Activated CD4-positive, alpha-beta memory T cell treated with anti-CD3 and anti-CD28 coated beads, Interleukin-2, amount 10 ng/mL, durations not matched to agents 7 days and 5 days (primary cell): ENCODE data around the gene SLC10A4. TPM values are rescaled to one million over a fixed set of nuclear protein-coding genes. Genes with fewer than 3 reads are reported as not detected.
A peak's percentile ranks its signal among the peaks of the same experiment; 100 is the strongest.
"Not testable (repeated sequence)": the region's sequence is repeated elsewhere in the genome, so short reads cannot be mapped to it uniquely, and the experiment has no call there.

Source experiments
- CTCF ChIA-PET: fragments of 350-600 bp; sonication (Branson Sonifier 250); formaldehyde crosslinking; loops from one replicate; lab custom pipeline; 2021; ENCODE audit warnings: antibody characterized with exemption, inconsistent platforms; lab: Charles Lee
- POLR2A ChIA-PET: fragments of 350-600 bp; sonication (Branson Sonifier 250); formaldehyde crosslinking; loops from one replicate; lab custom pipeline; 2021; ENCODE audit warnings: antibody characterized with exemption; lab: Charles Lee
- DNase-seq: peaks from one replicate; pipeline ENCODE4 v3.0.0-alpha.2; 2020
- H3K27ac Mint-ChIP-seq: one replicate; pipeline ENCODE4 v1.8.0; 2021; ENCODE audit warnings: mild to moderate bottlenecking, mixed read lengths
- H3K27me3 Mint-ChIP-seq: one replicate; pipeline ENCODE4 v1.8.0; 2021; ENCODE audit warnings: mixed read lengths
- H3K36me3 Mint-ChIP-seq: one replicate; pipeline ENCODE4 v1.8.0; 2021; ENCODE audit warnings: low read depth, mixed read lengths
- H3K4me1 Mint-ChIP-seq: one replicate; pipeline ENCODE4 v1.8.0; 2021; ENCODE audit warnings: mixed read lengths
- H3K4me3 Mint-ChIP-seq: one replicate; pipeline ENCODE4 v1.8.0; 2021; ENCODE audit warnings: mild to moderate bottlenecking, mixed read lengths
- H3K9me3 Mint-ChIP-seq: one replicate; pipeline ENCODE4 v1.8.0; 2021; ENCODE audit warnings: mixed read lengths
- total RNA-seq, 2 experiments: library from RNA; stranded (reverse); gene quantifications; one replicate each; pipeline ENCODE4 v1.2.3, GENCODE V29; 2021

The SLC10A4 gene, protein sequence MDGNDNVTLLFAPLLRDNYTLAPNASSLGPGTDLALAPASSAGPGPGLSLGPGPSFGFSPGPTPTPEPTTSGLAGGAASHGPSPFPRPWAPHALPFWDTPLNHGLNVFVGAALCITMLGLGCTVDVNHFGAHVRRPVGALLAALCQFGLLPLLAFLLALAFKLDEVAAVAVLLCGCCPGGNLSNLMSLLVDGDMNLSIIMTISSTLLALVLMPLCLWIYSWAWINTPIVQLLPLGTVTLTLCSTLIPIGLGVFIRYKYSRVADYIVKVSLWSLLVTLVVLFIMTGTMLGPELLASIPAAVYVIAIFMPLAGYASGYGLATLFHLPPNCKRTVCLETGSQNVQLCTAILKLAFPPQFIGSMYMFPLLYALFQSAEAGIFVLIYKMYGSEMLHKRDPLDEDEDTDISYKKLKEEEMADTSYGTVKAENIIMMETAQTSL
- not detected for total RNA-seq

- Mint-ChIP-seq H3K9me3 (no peaks in the 10 kb centered on the region), H3K4me1 (peaks cover 16% of the 10 kb centered on the region), H3K36me3 (no peaks in the 10 kb centered on the region), H3K4me3 (peak within 1 kb of the TSS; percentile 23), H3K27ac (no peak within 1 kb of the TSS), H3K27me3 (peaks cover 61% of the 10 kb centered on the region)
- POLR2A ChIA-PET, result no interaction called here
- no peak for DNase-seq
- CTCF ChIA-PET, result no interaction called here
Observed at GRCh38 chr4:48483006-48483776, at the start of gene SLC10A4. Gene SLC10A4, plus strand, starts transcription at chr4:48483343. Its CDS starts 219 bp downstream, at chr4:48483562.

DNA sequence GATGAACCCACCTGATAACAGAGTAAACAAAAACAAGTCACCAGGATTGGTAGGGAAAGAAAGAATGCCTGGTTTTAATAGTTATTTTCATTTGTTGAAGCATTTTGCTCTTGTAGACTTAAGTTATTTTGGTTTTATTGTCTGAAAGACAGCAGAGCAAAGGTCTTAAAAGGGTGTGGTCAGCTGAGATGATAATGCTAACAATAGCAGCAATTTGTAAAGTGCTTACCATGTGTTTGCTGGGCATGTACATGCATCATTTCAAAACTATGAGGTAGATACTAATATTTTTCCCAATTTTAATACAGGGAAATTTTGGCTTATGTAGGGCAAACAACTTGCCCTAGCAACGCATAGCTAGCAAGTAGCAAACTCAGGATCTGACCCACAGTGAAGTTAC is 46.8 kb upstream of the SLC10A4 start:
- Mint-ChIP-seq H3K4me1 (peaks cover 8% of the 10 kb centered on the region), H3K27me3 (peaks cover 9% of the 10 kb centered on the region), H3K36me3 (no peaks in the 10 kb centered on the region), H3K27ac (no peak overlapping the region), H3K4me3 (no peak overlapping the region), H3K9me3 (no peaks in the 10 kb centered on the region)
- POLR2A ChIA-PET, result interaction anchor here (1.2 kb wide), 1 partner anchor 9 kb away, joined by 3 read pairs; no protein-coding TSS in a partner anchor
- CTCF ChIA-PET, result interaction anchor here (0.9 kb wide), 1 partner anchor 16 kb away, joined by 3 read pairs; no protein-coding TSS in a partner anchor
- DNase-seq, result no peak

- H3K36me3 Mint-ChIP-seq, result no peaks in the 10 kb centered on the region
- no peak overlapping the region for H3K27ac Mint-ChIP-seq
- no peaks in the 10 kb centered on the region for H3K4me1 Mint-ChIP-seq
- H3K9me3 Mint-ChIP-seq, result no peaks in the 10 kb centered on the region
- CTCF ChIA-PET, result no interaction called here
- peaks cover 11% of the 10 kb centered on the region for H3K27me3 Mint-ChIP-seq
- no peak overlapping the region for H3K4me3 Mint-ChIP-seq
- no peak for DNase-seq
- POLR2A ChIA-PET, result no interaction called here
Observed at GRCh38 chr4:48439988-48440387, 43.2 kb upstream of the SLC10A4 start.

DNA sequence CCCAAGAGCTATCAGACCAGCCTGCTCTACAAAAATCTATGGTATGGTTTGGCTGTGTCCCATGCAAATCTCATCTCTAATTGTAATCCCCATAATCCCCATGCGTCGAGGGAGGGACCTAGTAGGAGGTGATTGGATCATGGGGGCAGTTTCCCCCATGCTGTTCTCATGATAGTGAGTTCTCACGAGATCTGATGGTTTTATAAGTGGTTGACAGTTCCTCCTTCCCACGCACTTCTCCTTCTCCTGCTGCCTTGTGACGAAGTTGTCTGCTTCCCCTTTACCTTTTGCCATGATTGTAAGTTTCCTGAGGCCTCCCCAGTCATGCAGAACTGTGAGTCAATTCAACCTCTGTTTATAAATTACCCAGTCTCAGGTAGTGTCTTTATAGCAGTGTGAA is 42.2 kb upstream of the SLC10A4 start:
- H3K36me3 Mint-ChIP-seq, H3K27ac Mint-ChIP-seq, H3K4me3 Mint-ChIP-seq, DNase-seq, H3K9me3 Mint-ChIP-seq, H3K4me1 Mint-ChIP-seq, POLR2A ChIA-PET: not testable (repeated sequence)
- peaks cover 11% of the 10 kb centered on the region for H3K27me3 Mint-ChIP-seq
- CTCF ChIA-PET, result interaction anchor here (0.6 to 1.4 kb wide), 3 partner anchors 10 to 105 kb away, joined by 3 to 6 read pairs (median 4); no protein-coding TSS in a partner anchor

DNA sequence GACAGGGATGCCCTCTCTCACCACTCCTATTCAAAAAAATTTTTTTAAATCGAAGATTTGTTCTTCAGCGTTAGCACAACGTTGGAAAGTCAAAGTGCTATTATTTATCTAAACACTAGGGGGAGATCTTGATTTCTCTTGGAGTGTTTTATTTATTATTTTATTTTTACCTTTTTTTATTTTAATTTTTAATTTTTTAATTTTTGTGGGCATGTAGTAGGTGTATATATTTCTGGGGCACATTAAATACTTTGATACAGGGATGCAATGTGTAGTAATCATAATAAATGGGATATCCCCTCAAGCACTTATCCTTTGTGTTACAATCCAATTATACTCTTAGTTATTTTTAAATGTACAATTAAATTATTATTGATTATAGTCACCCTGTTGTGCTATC is 37.4 kb upstream of the SLC10A4 start:
- ChIA-PET CTCF (interaction anchor here (0.7 to 3.6 kb wide), 3 partner anchors 60 to 499 kb away, joined by 3 to 15 read pairs (median 4); no protein-coding TSS in a partner anchor), POLR2A (no interaction called here)
- no peak overlapping the region for H3K4me3 Mint-ChIP-seq
- DNase-seq, result no peak
- H3K9me3 Mint-ChIP-seq, result no peaks in the 10 kb centered on the region
- H3K27me3 Mint-ChIP-seq, result peaks cover 3% of the 10 kb centered on the region
- H3K27ac Mint-ChIP-seq, result no peak overlapping the region
- H3K36me3 Mint-ChIP-seq, result no peaks in the 10 kb centered on the region
- no peaks in the 10 kb centered on the region for H3K4me1 Mint-ChIP-seq

- H3K36me3 Mint-ChIP-seq, result no peaks in the 10 kb centered on the region
- H3K4me3 Mint-ChIP-seq, result no peak overlapping the region
- H3K27me3 Mint-ChIP-seq, result peaks cover 3% of the 10 kb centered on the region
- H3K4me1 Mint-ChIP-seq, result no peaks in the 10 kb centered on the region
- no peak for DNase-seq
- H3K27ac Mint-ChIP-seq, result no peak overlapping the region
- ChIA-PET CTCF (interaction anchor here (0.6 to 3.6 kb wide), 4 partner anchors 59 to 498 kb away, joined by 3 to 15 read pairs (median 5); no protein-coding TSS in a partner anchor), POLR2A (no interaction called here)
- H3K9me3 Mint-ChIP-seq, result no peaks in the 10 kb centered on the region
Observed at GRCh38 chr4:48446642-48447041, 36.5 kb upstream of the SLC10A4 start.

GRCh38 chr4:48449151-48449550 is 34.0 kb upstream of the SLC10A4 start:
- ChIA-PET CTCF (no interaction called here), POLR2A (no interaction called here)
- DNase-seq, result no peak
- Mint-ChIP-seq H3K4me1 (no peaks in the 10 kb centered on the region), H3K27ac (no peak overlapping the region), H3K36me3 (no peaks in the 10 kb centered on the region), H3K4me3 (no peak overlapping the region), H3K27me3 (peaks cover 1% of the 10 kb centered on the region), H3K9me3 (no peaks in the 10 kb centered on the region)

GRCh38 chr4:48450740-48451139 is 32.4 kb upstream of the SLC10A4 start:
- no peaks in the 10 kb centered on the region for H3K36me3 Mint-ChIP-seq
- peaks cover 4% of the 10 kb centered on the region for H3K27me3 Mint-ChIP-seq
- no peaks in the 10 kb centered on the region for H3K4me1 Mint-ChIP-seq
- no peak overlapping the region for H3K4me3 Mint-ChIP-seq
- ChIA-PET POLR2A (no interaction called here), CTCF (interaction anchor here (0.7 kb wide), 1 partner anchor 9 kb away, joined by 3 read pairs; no protein-coding TSS in a partner anchor)
- H3K27ac Mint-ChIP-seq, result no peak overlapping the region
- H3K9me3 Mint-ChIP-seq, result no peaks in the 10 kb centered on the region
- DNase-seq, result no peak

GRCh38 chr4:48451656-48452055 is 31.5 kb upstream of the SLC10A4 start:
- H3K27me3 Mint-ChIP-seq, H3K9me3 Mint-ChIP-seq, POLR2A ChIA-PET, H3K4me3 Mint-ChIP-seq, H3K27ac Mint-ChIP-seq, H3K4me1 Mint-ChIP-seq, CTCF ChIA-PET, DNase-seq, H3K36me3 Mint-ChIP-seq: not testable (repeated sequence)

- peaks cover 14% of the 10 kb centered on the region for H3K27me3 Mint-ChIP-seq
- no peak overlapping the region for H3K27ac Mint-ChIP-seq
Observed at GRCh38 chr4:48454591-48454990, 28.6 kb upstream of the SLC10A4 start.

GRCh38 chr4:48461000-48461399 is 22.1 kb upstream of the SLC10A4 start:
- DNase-seq, result no peak
- ChIA-PET CTCF (no interaction called here), POLR2A (no interaction called here)
- Mint-ChIP-seq H3K4me3 (no peak overlapping the region), H3K4me1 (no peaks in the 10 kb centered on the region), H3K27ac (no peak overlapping the region), H3K27me3 (peaks cover 10% of the 10 kb centered on the region), H3K9me3 (no peaks in the 10 kb centered on the region), H3K36me3 (no peaks in the 10 kb centered on the region)

More at GRCh38 chr4:48454591-48454990, 28.6 kb upstream of the SLC10A4 start:
- DNase-seq, result no peak
- Mint-ChIP-seq H3K4me3 (no peak overlapping the region), H3K9me3 (no peaks in the 10 kb centered on the region), H3K4me1 (no peaks in the 10 kb centered on the region), H3K36me3 (no peaks in the 10 kb centered on the region)
- ChIA-PET POLR2A (no interaction called here), CTCF (no interaction called here)

DNA sequence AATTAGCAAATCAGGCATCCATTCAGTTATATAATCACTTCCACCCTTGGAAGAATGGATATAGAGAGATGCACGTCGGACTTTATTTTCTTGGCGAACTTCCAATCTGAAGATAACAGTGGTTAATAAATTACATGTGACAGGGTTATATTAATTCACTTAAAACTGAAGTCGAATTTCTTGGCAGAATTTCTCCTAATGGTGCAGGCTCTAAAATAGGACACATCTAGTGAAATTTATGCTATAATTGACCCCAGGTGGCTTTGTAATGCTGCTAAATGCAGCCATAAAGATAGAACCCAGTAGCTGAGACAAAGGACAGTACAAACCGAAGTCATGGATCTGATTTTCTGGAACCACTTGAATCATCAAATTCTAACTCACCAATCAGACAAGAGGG is 20.8 kb upstream of the SLC10A4 start:
- H3K36me3 Mint-ChIP-seq, result no peaks in the 10 kb centered on the region
- no peak overlapping the region for H3K4me3 Mint-ChIP-seq
- H3K9me3 Mint-ChIP-seq, result no peaks in the 10 kb centered on the region
- peaks cover 8% of the 10 kb centered on the region for H3K27me3 Mint-ChIP-seq
- no peak overlapping the region for H3K27ac Mint-ChIP-seq
- H3K4me1 Mint-ChIP-seq, result no peaks in the 10 kb centered on the region
- ChIA-PET CTCF (no interaction called here), POLR2A (no interaction called here)
- no peak for DNase-seq

- no peak overlapping the region for H3K27ac Mint-ChIP-seq
- no peaks in the 10 kb centered on the region for H3K4me1 Mint-ChIP-seq
- no peaks in the 10 kb centered on the region for H3K9me3 Mint-ChIP-seq
- no peak for DNase-seq
- POLR2A ChIA-PET, result no interaction called here
- peaks cover 8% of the 10 kb centered on the region for H3K27me3 Mint-ChIP-seq
- no peak overlapping the region for H3K4me3 Mint-ChIP-seq
- no peaks in the 10 kb centered on the region for H3K36me3 Mint-ChIP-seq
- CTCF ChIA-PET, result no interaction called here
Observed at GRCh38 chr4:48467442-48467841, 15.7 kb upstream of the SLC10A4 start.
